MM.1S (cell line): ENCODE data around the gene HYAL1.

Source experiments
- CTCF ChIP-seq: fragments of 300-600 bp; sonication (generic); IDR thresholded peaks from 2 replicates; pipeline ENCODE4 v1.5.1; 2016; ENCODE audit warnings: antibody characterized with exemption, low read length, mixed read lengths
- EZH2 ChIP-seq: fragments of 300-600 bp; sonication (generic); optimal IDR thresholded peaks from 2 replicates; pipeline ENCODE3; 2017; ENCODE audit warnings: low read depth, mild to moderate bottlenecking, antibody characterized with exemption, low read length, mixed read lengths

DNA sequence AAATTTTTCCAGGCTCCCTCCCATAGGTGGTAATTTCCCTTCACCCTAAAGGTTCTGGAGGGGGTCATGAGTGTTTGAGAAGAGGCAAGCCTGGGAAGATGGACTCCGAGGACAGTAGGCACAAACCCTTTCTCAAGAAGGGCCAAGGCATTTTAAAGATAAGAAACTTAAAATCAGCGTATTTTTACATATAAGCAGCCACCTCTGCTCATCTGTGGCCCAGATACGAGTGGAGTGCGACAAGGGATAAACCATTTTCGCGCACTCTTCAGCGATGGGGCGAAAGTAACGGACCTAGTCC, 36.7 kb upstream of the HYAL1 start:
- TF ChIP-seq CTCF (no peak), EZH2 (no peak)
